ENCODE results near the gene TM9SF2. TPM values are rescaled to one million over a fixed set of nuclear protein-coding genes. Genes with fewer than 3 reads are reported as not detected.

Gene TM9SF2
- total RNA-seq, 1 donor from 2014 or later: 138 TPM

DNA sequence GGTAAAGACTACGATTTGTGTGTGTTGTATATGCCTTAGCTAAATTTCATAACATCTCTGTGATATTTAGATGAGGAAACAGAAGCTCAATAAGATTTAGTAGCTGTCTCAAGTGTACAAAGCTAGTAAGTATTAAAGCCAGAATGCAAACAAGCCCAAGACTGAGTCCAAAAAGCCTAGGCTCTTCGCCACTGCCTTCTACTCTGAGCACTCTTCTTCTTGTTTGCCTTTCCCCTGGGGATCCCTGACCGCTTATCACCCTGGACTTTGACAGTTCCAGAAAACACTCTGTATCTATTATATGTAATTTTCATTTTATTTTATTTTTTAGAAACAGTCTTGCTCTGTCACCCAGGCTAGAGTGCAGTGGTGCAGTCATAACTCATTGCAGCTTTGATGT, 5.8 kb downstream of the TM9SF2 start:
- TF ChIP-seq, protein P1, sequence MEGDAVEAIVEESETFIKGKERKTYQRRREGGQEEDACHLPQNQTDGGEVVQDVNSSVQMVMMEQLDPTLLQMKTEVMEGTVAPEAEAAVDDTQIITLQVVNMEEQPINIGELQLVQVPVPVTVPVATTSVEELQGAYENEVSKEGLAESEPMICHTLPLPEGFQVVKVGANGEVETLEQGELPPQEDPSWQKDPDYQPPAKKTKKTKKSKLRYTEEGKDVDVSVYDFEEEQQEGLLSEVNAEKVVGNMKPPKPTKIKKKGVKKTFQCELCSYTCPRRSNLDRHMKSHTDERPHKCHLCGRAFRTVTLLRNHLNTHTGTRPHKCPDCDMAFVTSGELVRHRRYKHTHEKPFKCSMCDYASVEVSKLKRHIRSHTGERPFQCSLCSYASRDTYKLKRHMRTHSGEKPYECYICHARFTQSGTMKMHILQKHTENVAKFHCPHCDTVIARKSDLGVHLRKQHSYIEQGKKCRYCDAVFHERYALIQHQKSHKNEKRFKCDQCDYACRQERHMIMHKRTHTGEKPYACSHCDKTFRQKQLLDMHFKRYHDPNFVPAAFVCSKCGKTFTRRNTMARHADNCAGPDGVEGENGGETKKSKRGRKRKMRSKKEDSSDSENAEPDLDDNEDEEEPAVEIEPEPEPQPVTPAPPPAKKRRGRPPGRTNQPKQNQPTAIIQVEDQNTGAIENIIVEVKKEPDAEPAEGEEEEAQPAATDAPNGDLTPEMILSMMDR (IDR thresholded peaks at IDR 0.05; ENCODE audit: insufficient read depth, low read length, severe bottlenecking): no peak
- FAIRE-seq (no peak), DNase-seq (ENCODE audit: low read depth) (no peak)
- Histone ChIP-seq H3K36me3 (ENCODE audit: control insufficient read depth, insufficient read depth, low read length) (peaks cover 12% of the 10 kb centered on the region), H3K27me3 (ENCODE audit: control insufficient read depth, insufficient read depth, low read length) (no peaks in the 10 kb centered on the region), H3K4me3 (ENCODE audit: low read depth, low read length) (no peak overlapping the region)

DNA sequence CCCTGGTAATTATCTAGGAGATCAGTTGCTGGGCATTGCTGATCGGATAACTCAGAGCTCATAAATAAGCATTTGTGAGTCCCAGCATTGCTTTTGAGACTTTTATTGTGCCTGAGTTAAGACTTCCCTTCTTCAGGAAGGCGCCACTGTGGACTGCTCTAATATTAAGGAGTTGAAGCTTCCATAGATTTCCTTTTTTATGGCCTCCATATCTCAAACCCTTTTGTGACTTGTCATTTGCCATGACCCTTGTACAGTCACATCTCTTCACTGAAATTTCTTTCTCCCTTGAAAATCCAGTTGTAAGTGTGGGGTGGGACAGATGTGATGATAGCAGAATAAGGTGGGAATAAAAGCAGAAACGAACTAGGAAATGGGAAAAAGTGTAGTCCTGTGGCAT, 6.3 kb downstream of the TM9SF2 start:
- H3K36me3 ChIP-seq (ENCODE audit: control insufficient read depth, insufficient read depth, low read length): peaks cover 12% of the 10 kb centered on the region
- H3K27me3 ChIP-seq (ENCODE audit: control insufficient read depth, insufficient read depth, low read length): no peaks in the 10 kb centered on the region
- DNase-seq (ENCODE audit: low read depth): no peak
- no peak overlapping the region for H3K4me3 ChIP-seq (ENCODE audit: low read depth, low read length)
- FAIRE-seq: no peak
- TF ChIP-seq, protein P1 (IDR thresholded peaks at IDR 0.05; ENCODE audit: insufficient read depth, low read length, severe bottlenecking): no peak

DNA sequence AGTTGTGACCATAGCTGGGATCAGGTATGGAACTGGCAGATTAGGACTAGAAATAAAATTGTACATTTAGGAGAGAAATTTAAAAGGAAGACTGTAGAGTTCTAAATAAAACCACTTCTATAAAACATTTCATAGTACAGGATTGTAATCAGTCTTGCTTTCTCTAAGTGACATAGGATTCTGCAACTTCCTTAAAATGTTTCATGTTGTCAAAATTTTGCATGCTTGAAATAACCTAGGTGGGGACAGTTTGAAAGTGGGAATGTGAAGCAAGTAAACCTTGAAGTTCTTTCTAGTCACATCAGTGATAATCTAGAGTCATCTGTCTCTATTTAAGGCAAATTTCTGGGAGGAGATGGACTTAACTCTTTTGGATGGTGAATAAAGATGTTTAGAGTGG, 6.7 kb downstream of the TM9SF2 start:
- TF ChIP-seq, protein P1 (IDR thresholded peaks at IDR 0.05; ENCODE audit: insufficient read depth, low read length, severe bottlenecking): no peak
- no peak for DNase-seq (ENCODE audit: low read depth)
- no peak for FAIRE-seq

DNA sequence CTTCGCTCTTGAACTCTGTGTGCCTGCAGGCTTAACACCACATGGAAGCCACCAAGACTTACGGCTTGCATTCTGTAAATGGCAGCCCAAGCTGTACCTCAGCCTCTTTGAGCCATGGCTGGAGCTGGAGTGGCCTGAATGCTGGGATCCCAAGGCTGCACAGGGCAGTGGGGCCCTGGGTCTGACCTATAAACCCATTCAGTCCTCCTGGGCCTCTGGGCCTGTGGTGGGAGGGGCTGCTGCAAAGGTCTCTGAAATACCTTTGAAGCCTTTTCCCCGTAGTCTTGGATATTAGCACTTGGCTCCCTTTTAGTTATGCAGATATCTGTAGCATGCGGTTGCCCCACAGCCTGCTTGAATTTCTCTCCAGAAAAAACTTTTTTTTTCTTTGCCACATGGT, 8.2 kb downstream of the TM9SF2 start:
- Histone ChIP-seq H3K36me3 (ENCODE audit: control insufficient read depth, insufficient read depth, low read length) (peaks cover 12% of the 10 kb centered on the region), H3K4me3 (ENCODE audit: low read depth, low read length) (no peak overlapping the region), H3K27me3 (ENCODE audit: control insufficient read depth, insufficient read depth, low read length) (no peaks in the 10 kb centered on the region)
- no peak for DNase-seq (ENCODE audit: low read depth)
- no peak for FAIRE-seq
- TF ChIP-seq, protein P1 (IDR thresholded peaks at IDR 0.05; ENCODE audit: insufficient read depth, low read length, severe bottlenecking): no peak

More for the DNA sequence above, 6.7 kb downstream of the TM9SF2 start:
- H3K27me3 ChIP-seq (ENCODE audit: control insufficient read depth, insufficient read depth, low read length): no peaks in the 10 kb centered on the region
- no peak overlapping the region for H3K4me3 ChIP-seq (ENCODE audit: low read depth, low read length)
- peaks cover 12% of the 10 kb centered on the region for H3K36me3 ChIP-seq (ENCODE audit: control insufficient read depth, insufficient read depth, low read length)

DNA sequence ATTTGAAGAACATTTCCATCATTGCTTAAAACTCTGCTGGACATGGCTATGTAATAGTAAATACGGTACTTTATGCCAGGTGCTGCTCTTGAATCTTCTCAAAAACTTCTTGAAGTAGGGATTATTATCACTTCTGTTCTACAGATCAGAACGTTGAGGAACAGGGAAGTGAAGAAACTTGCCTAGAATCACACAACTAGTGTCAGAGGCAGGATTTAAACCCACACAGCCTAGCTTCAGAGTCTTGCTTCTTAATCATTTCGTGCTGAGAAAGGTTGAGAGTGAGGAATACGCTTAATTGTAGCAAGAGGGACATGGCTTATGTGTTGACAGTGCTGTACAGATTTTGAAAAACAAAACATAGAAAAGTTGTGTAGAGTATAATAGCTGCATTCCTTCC, 13.5 kb downstream of the TM9SF2 start:
- no peaks in the 10 kb centered on the region for H3K27me3 ChIP-seq (ENCODE audit: control insufficient read depth, insufficient read depth, low read length)
- DNase-seq (ENCODE audit: low read depth) (no peak), FAIRE-seq (no peak)
- TF ChIP-seq, protein P1 (IDR thresholded peaks at IDR 0.05; ENCODE audit: insufficient read depth, low read length, severe bottlenecking): no peak
- peaks cover 3% of the 10 kb centered on the region for H3K36me3 ChIP-seq (ENCODE audit: control insufficient read depth, insufficient read depth, low read length)
- H3K4me3 ChIP-seq (ENCODE audit: low read depth, low read length): no peak overlapping the region

DNA sequence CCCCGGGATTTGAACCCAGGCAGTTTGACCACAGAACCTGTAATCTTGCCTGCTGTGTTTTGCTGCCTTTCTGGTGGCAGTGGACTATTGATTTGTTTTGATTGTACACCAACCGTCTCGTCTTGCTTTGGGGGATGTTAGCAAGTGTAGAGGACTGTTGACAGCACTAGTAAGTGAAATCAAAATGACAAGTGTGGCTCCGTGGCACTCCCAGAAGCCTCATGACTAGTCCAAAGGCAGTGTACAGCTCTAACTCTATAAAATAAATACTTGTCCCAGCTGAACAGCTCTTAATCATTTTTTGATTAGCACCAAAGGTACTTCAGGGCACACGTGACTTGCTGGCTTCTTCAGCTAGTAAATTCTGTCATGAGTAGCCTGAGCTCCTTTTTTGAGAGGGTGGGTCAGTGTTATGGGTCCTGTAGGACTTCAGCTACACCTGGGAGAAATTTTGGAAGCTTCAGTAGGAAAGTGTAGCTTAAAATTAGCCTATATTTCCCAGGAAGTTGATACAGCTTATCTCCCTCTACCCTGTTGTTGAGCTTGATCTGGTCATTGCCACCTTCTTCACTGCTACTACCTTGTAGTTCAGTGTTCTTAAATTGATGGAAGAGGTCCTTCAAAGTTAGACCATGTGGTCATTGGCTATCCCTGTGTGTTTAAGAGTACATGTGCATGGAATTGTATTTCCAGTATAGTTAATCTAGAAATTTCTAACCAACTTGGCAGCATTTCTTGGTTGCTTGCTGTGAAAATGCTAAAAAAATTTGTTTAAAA, 15.1 kb downstream of the TM9SF2 start:
- no peak overlapping the region for H3K4me3 ChIP-seq (ENCODE audit: low read depth, low read length)
- FAIRE-seq (no peak), DNase-seq (ENCODE audit: low read depth) (no peak)
- H3K36me3 ChIP-seq (ENCODE audit: control insufficient read depth, insufficient read depth, low read length): peaks cover 2% of the 10 kb centered on the region
- TF ChIP-seq, protein P1 (IDR thresholded peaks at IDR 0.05; ENCODE audit: insufficient read depth, low read length, severe bottlenecking): no peak
- no peaks in the 10 kb centered on the region for H3K27me3 ChIP-seq (ENCODE audit: control insufficient read depth, insufficient read depth, low read length)

All from bronchial epithelial cell (primary cell).